Trophoblast cell (in vitro differentiated cells and primary cell): ENCODE measurements around the gene KCND3.

ENCODE experiments used
- DNase-seq, 2 donors: peaks; one replicate each; pipeline ENCODE4 v3.0.0-alpha.2; 2016
- H2AFZ ChIP-seq: 2 replicates; pipeline ENCODE4 v1.6.1; 2013; ENCODE audit warnings: low read length, moderate library complexity, mild to moderate bottlenecking; ENCODE audit not compliant: insufficient read depth, poor library complexity
- H2AK5ac ChIP-seq: 2 replicates; pipeline ENCODE4 v1.6.1; 2013; ENCODE audit warnings: mild to moderate bottlenecking, low read length
- H2BK120ac ChIP-seq: 2 replicates; pipeline ENCODE4 v1.6.1; 2013; ENCODE audit warnings: low read length, mild to moderate bottlenecking, moderate library complexity; ENCODE audit not compliant: insufficient read depth, poor library complexity
- H2BK12ac ChIP-seq: 2 replicates; pipeline ENCODE4 v1.6.1; 2013; ENCODE audit warnings: mild to moderate bottlenecking, low read length, moderate library complexity
- H2BK5ac ChIP-seq: 2 replicates; pipeline ENCODE4 v1.6.1; 2013; ENCODE audit warnings: low read length, low read depth, moderate library complexity, mild to moderate bottlenecking; ENCODE audit not compliant: poor library complexity
- H3K14ac ChIP-seq: 2 replicates; pipeline ENCODE4 v1.6.1; 2013; ENCODE audit warnings: mild to moderate bottlenecking, low read length
- H3K18ac ChIP-seq: 2 replicates; pipeline ENCODE4 v1.6.1; 2013; ENCODE audit warnings: mild to moderate bottlenecking, low read length
- H3K23ac ChIP-seq: 2 replicates; pipeline ENCODE4 v1.6.1; 2013; ENCODE audit warnings: low read length
- H3K27ac ChIP-seq: 2 replicates; pipeline ENCODE4 v1.5.1; 2013; ENCODE audit warnings: low read depth, mild to moderate bottlenecking, inconsistent platforms, low read length, moderate library complexity
- H3K27me3 ChIP-seq: 2 replicates; pipeline ENCODE4 v1.6.1; 2013; ENCODE audit warnings: inconsistent platforms, mild to moderate bottlenecking, low read length, moderate library complexity; ENCODE audit not compliant: insufficient read depth
- H3K36me3 ChIP-seq, 2 experiments: 1 replicate in 1 of 2; 2 replicates in 1 of 2; pipeline ENCODE4 v1.6.1; 2013; ENCODE audit warnings: low read length in 2 of 2, mild to moderate bottlenecking in 2 of 2, moderate library complexity in 1 of 2; ENCODE audit not compliant: insufficient read depth in 2 of 2, control insufficient read depth in 1 of 2
- H3K4ac ChIP-seq: 2 replicates; pipeline ENCODE4 v1.6.1; 2013; ENCODE audit warnings: low read depth, mild to moderate bottlenecking, low read length, moderate library complexity
- H3K4me1 ChIP-seq, 2 experiments: 1 replicate in 1 of 2; 2 replicates in 1 of 2; pipeline ENCODE4 v1.6.1; 2013; ENCODE audit warnings: low read length in 2 of 2, mild to moderate bottlenecking in 2 of 2, moderate library complexity in 1 of 2; ENCODE audit not compliant: insufficient read depth in 2 of 2, control insufficient read depth in 1 of 2
- H3K4me2 ChIP-seq: 2 replicates; pipeline ENCODE4 v1.6.1; 2013; ENCODE audit warnings: inconsistent platforms, mild to moderate bottlenecking, low read length, moderate library complexity
- H3K4me3 ChIP-seq: 2 replicates; pipeline ENCODE4 v1.5.1; 2013; ENCODE audit warnings: mild to moderate bottlenecking, low read depth, low read length, inconsistent platforms
- H3K79me1 ChIP-seq: one replicate; pipeline ENCODE4 v1.6.1; 2013; ENCODE audit warnings: low read length
- H3K79me2 ChIP-seq: 2 replicates; pipeline ENCODE4 v1.6.1; 2013; ENCODE audit warnings: low read length, mild to moderate bottlenecking; ENCODE audit not compliant: control insufficient read depth, insufficient read depth, poor library complexity
- H3K9ac ChIP-seq: 2 replicates; pipeline ENCODE4 v1.6.1; 2013; ENCODE audit warnings: mild to moderate bottlenecking, low read length
- H3K9me3 ChIP-seq: 2 replicates; pipeline ENCODE4 v1.6.1; 2013; ENCODE audit warnings: low read depth, mild to moderate bottlenecking, control low read depth, inconsistent platforms, low read length; ENCODE audit not compliant: insufficient read depth
- H4K12ac ChIP-seq: 2 replicates; pipeline ENCODE4 v1.6.1; 2013; ENCODE audit warnings: low read depth, mild to moderate bottlenecking, low read length, moderate library complexity
- H4K8ac ChIP-seq: 2 replicates; pipeline ENCODE4 v1.6.1; 2013; ENCODE audit warnings: low read depth, mild to moderate bottlenecking, low read length, moderate library complexity
- H4K91ac ChIP-seq: one replicate; pipeline ENCODE4 v1.6.1; 2013; ENCODE audit warnings: low read depth, mild to moderate bottlenecking, low read length, moderate library complexity
- WGBS: extraction: QIAGEN DNeasy Blood & Tissue Kit; methylation state at CpG from one replicate; pipeline ENCODE4 v1.1.7; 2013; ENCODE audit warnings: missing lambda C conversion rate; ENCODE audit not compliant: insufficient read length, insufficient coverage; ENCODE audit errors: extremely low coverage; 5-methylcytosine and 5-hydroxymethylcytosine counted together

Gene KCND3

DNA sequence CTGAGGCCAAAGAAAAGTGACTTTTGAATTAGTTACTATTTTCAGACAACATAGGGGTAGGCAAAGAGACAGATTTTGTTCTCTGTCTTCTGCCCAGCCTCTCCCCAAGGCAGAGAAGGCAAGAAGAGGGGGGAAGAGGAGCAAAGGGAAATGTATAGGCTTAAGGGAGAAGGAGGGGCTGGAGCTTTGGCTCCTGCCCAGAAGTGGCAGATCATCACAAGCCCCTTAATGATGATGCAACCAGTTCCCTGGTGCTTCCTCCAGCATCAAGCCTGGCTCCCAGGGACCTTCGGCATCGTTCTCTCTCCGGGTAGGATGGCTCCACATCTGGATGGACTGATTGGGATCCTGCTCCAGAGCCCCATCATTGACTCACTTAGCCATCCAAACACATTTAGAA, 112.8 kb downstream of the KCND3 start:
- WGBS = no CpG with 5 or more reads among the region's 3 CpGs
- Histone ChIP-seq H3K9ac (no peak overlapping the region), H3K79me2 (no peaks in the 10 kb centered on the region), H3K36me3 (no peaks in the 10 kb centered on the region), H3K27ac (no peak overlapping the region), H2AFZ (no peak overlapping the region), H3K18ac (no peak overlapping the region), H2BK5ac (no peak overlapping the region), H3K9me3 (no peaks in the 10 kb centered on the region), H4K8ac (no peak overlapping the region), H3K27me3 (no peaks in the 10 kb centered on the region), H3K14ac (no peak overlapping the region), H3K4me3 (no peak overlapping the region), H2AK5ac (no peak overlapping the region), H3K23ac (no peak overlapping the region), H3K4ac (no peak overlapping the region), H2BK12ac (no peak overlapping the region), H3K4me2 (no peak overlapping the region), H2BK120ac (no peak overlapping the region), H3K4me1 (no peaks in the 10 kb centered on the region), H4K12ac (no peak overlapping the region), H4K91ac (no peak overlapping the region), H3K79me1 (no peaks in the 10 kb centered on the region)
- no peak for DNase-seq

DNA sequence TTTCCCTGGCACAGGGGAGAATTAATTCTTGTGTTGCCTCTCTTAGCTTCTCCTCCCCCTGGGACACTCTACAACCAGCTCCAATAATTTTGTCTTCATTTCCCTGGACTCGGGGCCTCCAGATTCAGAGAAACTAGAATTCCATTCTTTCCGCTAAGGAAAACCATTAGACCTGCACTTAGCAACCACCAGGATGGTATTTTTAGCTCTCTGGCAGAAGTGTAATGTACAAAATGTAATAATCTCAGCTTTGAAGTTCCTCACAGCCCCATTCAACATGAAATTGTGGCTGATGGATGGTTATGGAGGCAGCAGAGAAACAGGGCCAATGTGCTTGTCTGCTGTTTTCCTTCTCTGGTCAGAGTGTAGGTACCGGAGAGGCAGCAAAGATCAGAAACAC, 113.8 kb downstream of the KCND3 start:
- no CpG with 5 or more reads among the region's 3 CpGs for WGBS
- H4K12ac ChIP-seq = no peak overlapping the region

DNA sequence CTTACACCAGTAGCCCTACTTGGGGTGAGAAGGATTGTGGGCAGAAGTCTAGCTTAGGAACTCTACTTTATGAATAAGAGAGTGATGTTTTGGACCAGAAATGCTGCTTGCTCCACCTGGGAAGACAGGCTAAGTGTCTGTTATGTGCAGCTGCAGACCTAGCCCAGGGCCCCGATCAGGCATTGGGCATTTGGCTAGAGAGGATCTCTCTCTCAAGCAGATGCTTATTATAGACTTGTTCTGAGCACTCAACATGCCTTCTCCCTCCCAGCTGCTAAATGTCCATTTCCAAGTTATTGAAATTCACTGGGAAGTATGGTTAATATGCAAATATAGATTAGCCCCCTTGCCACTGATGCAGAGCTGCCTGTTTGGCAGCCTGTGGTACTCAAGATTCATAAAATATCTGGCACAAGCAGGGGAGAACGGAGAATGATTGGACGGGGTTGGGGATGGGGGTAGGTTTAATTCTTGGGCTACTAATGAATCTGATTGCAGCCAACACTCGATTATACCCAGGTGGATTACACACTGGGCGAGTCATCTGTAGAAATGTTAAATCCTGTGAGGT, 115.9 kb downstream of the KCND3 start:
- DNase-seq = no peak
- no CpG with 5 or more reads among the region's 5 CpGs for WGBS

More for the DNA sequence above, 113.8 kb downstream of the KCND3 start:
- Histone ChIP-seq H3K4me2 (no peak overlapping the region), H2AFZ (no peak overlapping the region), H3K18ac (no peak overlapping the region), H3K79me1 (no peaks in the 10 kb centered on the region), H3K23ac (no peak overlapping the region), H3K4me1 (no peaks in the 10 kb centered on the region), H3K4me3 (no peak overlapping the region), H3K4ac (no peak overlapping the region), H2AK5ac (no peak overlapping the region), H3K27me3 (no peaks in the 10 kb centered on the region), H2BK12ac (no peak overlapping the region), H3K36me3 (no peaks in the 10 kb centered on the region), H3K79me2 (no peaks in the 10 kb centered on the region), H2BK120ac (no peak overlapping the region), H3K27ac (no peak overlapping the region), H2BK5ac (no peak overlapping the region), H3K9me3 (no peaks in the 10 kb centered on the region), H4K8ac (no peak overlapping the region), H3K9ac (no peak overlapping the region), H3K14ac (no peak overlapping the region), H4K91ac (no peak overlapping the region)
- no peak for DNase-seq

DNA sequence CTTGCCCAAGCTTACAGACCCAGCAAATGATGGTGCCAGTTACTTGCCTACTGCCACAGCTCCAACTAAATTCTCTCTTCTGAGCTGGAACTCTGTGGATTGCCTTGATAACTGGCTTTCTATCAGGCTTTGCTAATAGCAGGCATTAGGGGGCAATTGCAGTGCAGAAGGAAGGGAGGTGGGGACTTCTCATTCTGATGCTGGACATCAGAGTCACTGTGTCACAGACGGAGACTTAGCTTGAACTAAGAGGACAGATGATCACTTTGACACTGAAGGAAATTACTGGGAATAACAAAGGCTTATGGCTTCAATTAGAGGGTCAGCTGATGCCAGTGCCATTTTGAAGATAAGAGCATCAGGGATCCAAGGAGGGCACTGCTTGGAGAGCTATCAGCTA, 119.3 kb downstream of the KCND3 start:
- H2BK120ac ChIP-seq = no peak overlapping the region
- no peak overlapping the region for H2BK12ac ChIP-seq
- H3K4me1 ChIP-seq = no peaks in the 10 kb centered on the region
- no peak overlapping the region for H2AK5ac ChIP-seq
- no peaks in the 10 kb centered on the region for H3K79me1 ChIP-seq
- H3K23ac ChIP-seq = no peak overlapping the region
- H3K4ac ChIP-seq = no peak overlapping the region
- no CpG with 5 or more reads among the region's 1 CpG for WGBS
- H2BK5ac ChIP-seq = no peak overlapping the region
- no peak overlapping the region for H3K4me3 ChIP-seq
- H3K27me3 ChIP-seq = no peaks in the 10 kb centered on the region
- no peaks in the 10 kb centered on the region for H3K9me3 ChIP-seq
- no peak for DNase-seq
- H3K79me2 ChIP-seq = no peaks in the 10 kb centered on the region
- no peak overlapping the region for H3K4me2 ChIP-seq
- H3K14ac ChIP-seq = no peak overlapping the region
- no peak overlapping the region for H4K91ac ChIP-seq
- no peak overlapping the region for H3K18ac ChIP-seq
- H2AFZ ChIP-seq = no peak overlapping the region
- no peak overlapping the region for H4K12ac ChIP-seq
- H4K8ac ChIP-seq = no peak overlapping the region
- H3K27ac ChIP-seq = no peak overlapping the region
- H3K36me3 ChIP-seq = no peaks in the 10 kb centered on the region
- H3K9ac ChIP-seq = no peak overlapping the region

More for the DNA sequence above, 115.9 kb downstream of the KCND3 start:
- Histone ChIP-seq H4K91ac (no peak overlapping the region), H2AK5ac (no peak overlapping the region), H3K36me3 (no peaks in the 10 kb centered on the region), H3K4ac (no peak overlapping the region), H2BK5ac (no peak overlapping the region), H3K27ac (no peak overlapping the region), H3K79me1 (no peaks in the 10 kb centered on the region), H3K4me1 (no peaks in the 10 kb centered on the region), H2AFZ (no peak overlapping the region), H3K4me3 (no peak overlapping the region), H3K9me3 (no peaks in the 10 kb centered on the region), H3K4me2 (no peak overlapping the region), H2BK120ac (no peak overlapping the region), H3K14ac (no peak overlapping the region), H3K9ac (no peak overlapping the region), H4K12ac (no peak overlapping the region), H3K79me2 (no peaks in the 10 kb centered on the region), H3K23ac (no peak overlapping the region), H2BK12ac (no peak overlapping the region), H3K18ac (no peak overlapping the region), H3K27me3 (no peaks in the 10 kb centered on the region), H4K8ac (no peak overlapping the region)
